Fibroblast of upper back skin (primary cell): ENCODE data around the gene NFYA.
"Not testable (repeated sequence)": the region's sequence is repeated elsewhere in the genome, so short reads cannot be mapped to it uniquely, and the experiment has no call there.

Source experiments
- DNase-seq: peaks from one replicate; pipeline ENCODE4 v3.0.0-alpha.2; 2013

Gene NFYA

DNA sequence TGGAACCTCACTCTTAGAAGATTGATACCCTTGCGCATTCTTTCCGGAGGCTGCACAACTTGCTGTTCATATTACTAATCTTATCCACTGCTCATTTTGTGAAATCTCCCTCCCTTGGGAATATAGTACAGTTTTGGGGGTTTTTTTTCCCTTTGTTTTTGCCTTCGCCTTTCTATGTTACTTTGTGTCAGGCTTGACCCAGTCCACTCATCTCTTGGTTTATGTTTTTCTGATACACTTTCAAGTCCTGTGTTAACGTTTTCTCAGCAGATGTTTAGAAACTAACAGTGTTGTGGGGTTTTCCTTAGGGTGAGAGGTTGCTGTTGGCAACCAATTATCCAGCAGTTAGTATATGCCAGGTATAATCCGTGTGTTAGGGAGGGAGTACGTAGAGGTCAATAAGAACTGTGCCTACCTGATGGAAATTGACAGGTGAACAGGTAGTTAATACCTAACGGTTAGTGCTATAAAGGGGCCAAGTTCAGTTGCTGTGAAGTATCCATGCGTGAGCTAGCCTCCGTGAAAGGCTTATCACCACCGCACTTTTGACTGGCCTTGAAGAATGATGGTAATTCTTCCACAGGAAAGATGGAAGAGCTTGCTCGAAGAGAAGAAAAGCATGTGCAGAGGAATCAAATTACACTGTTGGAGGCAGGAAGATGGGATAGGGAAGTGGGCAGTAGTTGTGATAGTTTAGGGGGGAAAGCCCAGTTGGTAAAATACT is 1.4 kb downstream of the NFYA start:
- peak; percentile 27 for DNase-seq

- DNase-seq: no peak
These were observed 2.1 kb downstream of the NFYA start for GRCh38 chr6:41074692-41075436.

GRCh38 chr6:41075651-41076626 is 3.2 kb downstream of the NFYA start:
- no peak for DNase-seq

- DNase-seq: no peak
These were observed 4.8 kb downstream of the NFYA start for GRCh38 chr6:41077536-41077935.

- no peak for DNase-seq
These were observed 5.3 kb downstream of the NFYA start for GRCh38 chr6:41078101-41078500.

GRCh38 chr6:41079080-41079479 is 6.3 kb downstream of the NFYA start:
- DNase-seq: no peak

DNA sequence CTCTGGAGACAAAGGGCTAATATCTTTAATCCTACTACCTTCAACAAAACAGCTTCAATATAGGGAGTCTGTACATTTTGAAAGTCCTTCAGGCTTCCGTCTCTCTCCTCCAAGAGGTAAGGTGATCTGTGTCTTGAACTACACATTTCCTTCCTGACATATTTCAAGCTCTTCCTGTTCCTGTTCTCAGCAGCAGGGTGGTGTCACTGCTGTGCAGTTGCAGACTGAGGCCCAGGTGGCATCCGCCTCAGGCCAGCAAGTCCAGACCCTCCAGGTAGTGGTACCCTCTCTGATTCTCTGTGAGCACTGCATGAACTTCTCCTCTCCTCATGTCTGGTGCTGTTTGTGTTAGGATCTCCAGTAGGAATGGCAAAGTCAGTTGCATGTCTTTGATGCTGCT is 7.8 kb downstream of the NFYA start:
- no peak for DNase-seq

- no peak for DNase-seq
These were observed 10.3 kb downstream of the NFYA start for GRCh38 chr6:41083072-41083471.

DNA sequence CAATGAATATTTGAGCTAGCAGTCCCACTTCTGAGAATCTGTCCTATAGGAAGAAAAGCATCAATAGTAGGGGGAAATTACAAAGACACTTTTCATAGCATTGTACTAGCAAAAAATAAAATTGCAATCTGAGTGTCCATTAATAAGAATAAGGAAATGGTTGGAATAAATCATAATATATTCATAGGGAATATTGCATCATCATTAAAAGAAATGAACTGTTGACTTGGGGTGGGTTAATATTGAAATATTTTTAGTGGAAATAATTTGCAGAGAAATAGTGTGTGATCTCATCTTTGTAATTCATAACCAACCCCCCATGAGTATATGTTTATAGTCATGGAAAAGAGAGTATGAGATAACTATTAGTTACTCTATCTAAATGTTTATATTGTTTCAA is 12.4 kb downstream of the NFYA start:
- DNase-seq: no peak

GRCh38 chr6:41088451-41088850 is 15.7 kb downstream of the NFYA start:
- no peak for DNase-seq

DNA sequence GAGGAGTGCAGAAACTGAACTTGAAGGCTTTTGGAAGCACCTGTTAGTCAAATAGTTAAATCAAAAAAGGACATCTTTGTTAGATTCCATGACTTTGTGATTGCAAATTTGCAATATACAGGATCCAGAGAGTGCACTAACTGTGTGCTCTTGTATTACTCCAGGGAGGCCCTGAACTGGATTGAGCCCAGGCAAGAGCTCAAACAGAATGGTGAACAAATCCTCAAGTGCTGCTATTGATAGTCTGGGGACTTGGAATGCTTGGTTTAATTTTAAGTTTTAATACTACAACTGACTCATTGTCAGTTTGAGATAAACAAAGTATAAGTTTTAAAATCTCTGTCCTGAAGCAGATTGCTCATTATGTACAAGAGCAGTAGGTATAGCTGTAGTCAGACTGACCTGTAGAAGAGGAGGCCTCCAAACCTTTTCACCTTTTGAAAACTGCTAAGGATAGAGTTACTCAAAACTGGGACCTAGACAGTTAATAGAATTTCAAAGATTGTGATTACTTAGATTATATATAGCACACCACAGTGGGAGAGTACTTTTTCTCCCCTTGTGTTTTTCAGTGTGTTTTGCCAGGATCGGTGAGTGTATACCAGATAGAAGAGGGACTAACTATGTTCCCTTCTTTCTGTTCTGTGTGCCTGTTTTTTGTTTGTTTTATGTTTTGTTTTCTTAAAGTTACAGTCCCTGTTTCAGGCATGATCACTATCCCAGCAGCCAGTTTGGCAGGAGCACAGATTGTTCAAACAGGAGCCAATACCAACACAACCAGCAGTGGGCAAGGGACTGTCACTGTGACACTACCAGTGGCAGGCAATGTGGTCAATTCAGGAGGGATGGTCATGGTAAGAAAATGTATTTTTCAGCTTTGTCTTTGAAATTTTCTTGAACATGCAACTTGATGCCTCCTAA is 18.3 kb downstream of the NFYA start:
- no peak for DNase-seq

DNA sequence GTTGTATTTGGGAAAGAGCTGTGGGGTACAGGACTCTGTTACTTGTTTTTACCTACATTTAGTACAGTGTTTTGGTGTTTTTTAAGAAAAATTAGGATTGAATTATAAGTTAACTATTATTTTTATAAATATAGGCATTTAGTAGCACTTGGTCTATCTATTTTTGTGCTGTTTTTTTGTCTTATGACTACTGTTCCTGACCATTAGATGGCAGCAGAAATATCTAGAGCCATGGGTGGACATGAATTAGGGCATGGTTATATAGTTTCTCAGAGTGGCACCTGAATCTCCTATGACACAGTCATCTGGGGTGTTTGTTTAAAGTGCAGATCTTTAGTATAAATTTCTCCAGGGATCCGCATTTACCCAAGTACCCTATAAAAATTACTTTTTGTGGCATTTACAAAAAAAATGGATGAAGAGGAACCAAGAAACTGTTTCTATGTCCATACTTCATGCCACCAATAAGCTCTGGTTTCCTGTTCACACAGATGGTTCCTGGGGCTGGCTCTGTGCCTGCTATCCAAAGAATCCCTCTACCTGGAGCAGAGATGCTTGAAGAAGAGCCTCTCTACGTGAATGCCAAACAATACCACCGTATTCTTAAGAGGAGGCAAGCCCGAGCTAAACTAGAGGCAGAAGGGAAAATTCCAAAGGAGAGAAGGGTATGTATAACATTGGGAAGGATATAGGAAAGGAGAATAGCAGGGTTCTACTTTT is 19.8 kb downstream of the NFYA start:
- peak; percentile 12 for DNase-seq

DNA sequence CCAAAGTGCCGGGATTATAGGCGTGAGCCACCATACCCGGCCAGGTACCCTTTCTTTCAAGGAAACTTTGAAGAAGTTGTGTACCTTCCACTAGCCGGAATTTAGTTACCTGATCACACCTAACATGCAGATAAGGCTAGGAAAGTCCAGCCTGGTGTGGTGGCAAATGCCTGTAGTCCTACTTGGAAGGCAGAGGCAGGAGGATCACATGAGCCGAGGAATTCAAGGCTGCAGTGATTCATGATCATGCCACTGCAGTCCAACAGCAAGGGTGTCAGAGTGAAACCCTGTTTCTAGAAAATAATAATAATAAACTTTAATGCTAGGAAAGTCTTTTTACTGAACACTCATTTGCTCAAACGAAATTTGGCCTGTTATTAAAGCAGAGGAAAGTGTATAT is 21.0 kb downstream of the NFYA start:
- no peak for DNase-seq

- peak; percentile 84 for DNase-seq
These were observed 24.8 kb downstream of the NFYA start for GRCh38 chr6:41097467-41098090.

DNA sequence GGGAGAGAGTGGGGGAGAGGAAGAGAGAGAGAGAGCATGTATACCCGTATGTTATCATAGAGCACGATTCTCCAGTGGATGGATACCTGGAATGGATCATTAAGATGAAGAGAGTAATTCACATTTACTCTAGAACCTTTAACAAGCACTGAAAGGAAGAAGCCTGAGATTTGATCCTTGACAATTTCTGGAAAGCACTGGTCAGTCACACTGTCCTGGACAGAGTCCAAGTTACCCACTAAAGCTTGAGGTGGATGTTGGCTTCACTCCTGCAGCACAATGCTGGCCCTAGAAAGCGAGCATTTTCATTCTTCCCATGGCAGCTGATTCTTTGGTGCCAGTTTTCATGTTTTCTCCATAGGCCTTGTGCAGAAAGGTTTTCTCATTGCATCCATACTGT is 25.6 kb downstream of the NFYA start:
- DNase-seq: no peak

- no peak for DNase-seq
These were observed 28.1 kb downstream of the NFYA start for GRCh38 chr6:41100871-41101287.

GRCh38 chr6:41103847-41104246 is 31.1 kb downstream of the NFYA start:
- no peak for DNase-seq

GRCh38 chr6:41111017-41111416 is 38.2 kb downstream of the NFYA start:
- DNase-seq: no peak

- not testable (repeated sequence) for DNase-seq
These were observed 42.3 kb downstream of the NFYA start for GRCh38 chr6:41115027-41115426.

GRCh38 chr6:41119508-41119907 is 46.7 kb downstream of the NFYA start:
- DNase-seq: no peak

- DNase-seq: no peak
These were observed 47.3 kb downstream of the NFYA start for GRCh38 chr6:41120058-41120457.
